Amniotic stem cell (primary cell): Measurements from ENCODE around the gene ZPBP2.

ENCODE experiments used
- DNase-seq: peaks from one replicate; lab custom pipeline; 2025; lab: John Stamatoyannopoulos, UW

Gene ZPBP2

GRCh38 chr17:39913989-39914388 lies 46.0 kb downstream of the ZPBP2 start:
- DNase-seq, result no peak

GRCh38 chr17:39915559-39915958 lies 47.6 kb downstream of the ZPBP2 start:
- no peak for DNase-seq

DNA sequence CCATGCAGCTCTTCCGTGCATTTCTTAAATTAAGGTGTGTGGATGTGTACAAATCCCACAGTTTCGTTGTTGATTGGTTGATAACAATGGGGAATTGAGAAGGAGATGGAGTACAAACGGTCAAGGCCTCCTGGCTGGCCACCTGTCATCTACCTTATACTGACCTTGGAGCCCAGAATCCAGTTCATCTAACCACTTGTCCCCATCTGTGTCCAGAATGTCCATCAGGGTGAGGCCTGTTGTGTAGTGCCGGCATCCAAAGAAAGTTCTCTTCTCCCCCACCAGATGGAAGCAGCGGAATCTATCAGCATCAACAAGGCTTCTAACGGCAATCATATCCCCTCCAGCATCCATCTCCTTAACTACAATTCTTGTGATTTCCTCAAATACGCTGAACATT lies 48.9 kb downstream of the ZPBP2 start:
- no peak for DNase-seq

GRCh38 chr17:39919087-39919683 lies 51.2 kb downstream of the ZPBP2 start:
- no peak for DNase-seq

GRCh38 chr17:39920218-39921210 lies 52.5 kb downstream of the ZPBP2 start:
- DNase-seq, result no peak

DNA sequence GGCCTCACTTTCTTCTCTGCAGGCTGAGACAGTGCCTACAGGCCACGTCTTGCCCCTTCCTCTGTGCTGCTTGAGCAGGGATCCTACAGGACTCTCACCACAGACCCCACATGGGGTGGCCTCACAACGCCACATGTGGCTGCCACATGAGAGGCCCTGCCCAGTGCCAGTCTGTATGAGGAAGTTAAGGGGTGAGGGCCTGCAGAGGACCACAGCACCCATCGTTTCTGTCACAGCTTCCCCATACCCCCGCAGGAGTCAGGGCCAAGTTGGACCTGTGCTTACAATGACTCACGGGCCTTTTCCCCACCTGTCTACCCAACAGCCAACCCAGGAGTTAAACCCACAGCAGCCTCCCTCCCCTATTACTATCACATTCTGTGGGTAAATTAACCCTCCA lies 53.3 kb downstream of the ZPBP2 start:
- DNase-seq, result no peak

- no peak for DNase-seq
Measured at GRCh38 chr17:39922006-39922405, 54.0 kb downstream of the ZPBP2 start.

- no peak for DNase-seq
Measured at GRCh38 chr17:39923230-39923629, 55.2 kb downstream of the ZPBP2 start.

DNA sequence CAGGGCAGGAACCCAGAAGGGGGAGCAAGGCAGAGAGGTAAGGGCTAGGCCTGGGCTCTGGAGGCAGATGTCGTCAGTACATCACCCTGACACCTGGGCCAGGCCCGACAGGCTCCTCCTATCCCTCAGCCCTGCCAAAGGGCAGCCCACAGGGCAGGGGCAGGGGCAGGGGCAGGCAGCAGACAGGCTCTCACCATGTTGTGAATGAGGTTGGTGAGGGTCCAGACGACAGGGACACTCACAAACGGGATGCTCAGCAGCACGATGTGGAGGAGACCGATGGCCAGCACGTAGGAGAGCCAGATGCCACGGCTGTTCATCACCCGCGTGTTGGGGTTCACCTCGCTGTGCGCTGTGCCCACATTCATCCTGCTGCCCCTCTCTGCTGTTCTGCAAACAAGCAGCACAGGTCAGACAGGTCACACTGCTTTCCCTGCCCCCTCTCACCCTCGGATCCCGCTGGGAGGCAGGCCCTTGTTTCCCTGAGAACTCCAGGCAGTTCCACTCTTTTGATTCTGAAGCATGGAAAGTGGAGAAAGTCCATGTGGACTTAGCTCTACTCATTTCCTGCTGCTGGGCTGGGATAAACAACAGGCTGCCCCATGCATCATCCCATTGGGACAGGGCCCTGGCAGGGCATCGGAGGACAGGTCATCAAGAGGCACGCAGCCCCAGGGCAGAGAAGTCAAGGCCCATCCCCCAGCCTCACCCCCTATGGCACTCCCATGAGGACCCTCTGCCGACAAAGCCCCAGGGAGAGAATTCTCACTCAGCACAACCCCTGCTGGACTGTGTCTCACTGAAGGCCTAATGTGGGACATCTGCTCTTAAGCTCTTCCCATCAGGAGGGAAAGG lies 56.1 kb downstream of the ZPBP2 start:
- DNase-seq, result no peak

- no peak for DNase-seq
Measured at GRCh38 chr17:39924691-39925055, 56.7 kb downstream of the ZPBP2 start.

- no peak for DNase-seq
Measured at GRCh38 chr17:39925282-39926134, 57.5 kb downstream of the ZPBP2 start.

DNA sequence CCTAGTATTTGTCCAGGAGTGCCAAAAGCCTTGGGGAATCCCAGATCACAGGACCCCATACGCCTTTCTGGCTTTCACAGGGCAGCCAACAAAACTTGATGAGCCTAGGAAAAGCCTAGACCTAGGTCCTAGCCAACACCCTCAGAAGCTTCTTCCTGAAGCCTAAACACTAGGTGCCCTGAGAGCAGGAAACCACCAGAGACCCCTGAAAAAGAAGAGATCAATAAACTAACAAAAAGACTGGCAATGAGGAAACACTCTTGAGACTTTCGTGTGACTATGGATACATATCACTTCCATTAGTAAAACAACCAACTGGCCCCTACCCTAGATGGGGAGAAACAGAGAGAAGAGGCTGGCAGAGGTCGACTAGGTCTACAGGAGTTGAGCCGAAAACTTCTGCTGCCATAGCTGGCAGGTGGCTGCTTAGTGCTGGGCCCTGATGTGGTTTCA lies 58.2 kb downstream of the ZPBP2 start:
- no peak for DNase-seq

- DNase-seq, result peak; percentile 5
Measured at GRCh38 chr17:39926588-39927100, 58.6 kb downstream of the ZPBP2 start.
